GM21529 (cell line): ENCODE measurements around the gene KAZN.

Source experiments
- ATAC-seq: cut with Tn5 transposase; IDR thresholded peaks from one replicate; pipeline ENCODE4 v1.9.1; 2021; ENCODE audit not compliant: unreplicated experiment

KAZN gene

DNA sequence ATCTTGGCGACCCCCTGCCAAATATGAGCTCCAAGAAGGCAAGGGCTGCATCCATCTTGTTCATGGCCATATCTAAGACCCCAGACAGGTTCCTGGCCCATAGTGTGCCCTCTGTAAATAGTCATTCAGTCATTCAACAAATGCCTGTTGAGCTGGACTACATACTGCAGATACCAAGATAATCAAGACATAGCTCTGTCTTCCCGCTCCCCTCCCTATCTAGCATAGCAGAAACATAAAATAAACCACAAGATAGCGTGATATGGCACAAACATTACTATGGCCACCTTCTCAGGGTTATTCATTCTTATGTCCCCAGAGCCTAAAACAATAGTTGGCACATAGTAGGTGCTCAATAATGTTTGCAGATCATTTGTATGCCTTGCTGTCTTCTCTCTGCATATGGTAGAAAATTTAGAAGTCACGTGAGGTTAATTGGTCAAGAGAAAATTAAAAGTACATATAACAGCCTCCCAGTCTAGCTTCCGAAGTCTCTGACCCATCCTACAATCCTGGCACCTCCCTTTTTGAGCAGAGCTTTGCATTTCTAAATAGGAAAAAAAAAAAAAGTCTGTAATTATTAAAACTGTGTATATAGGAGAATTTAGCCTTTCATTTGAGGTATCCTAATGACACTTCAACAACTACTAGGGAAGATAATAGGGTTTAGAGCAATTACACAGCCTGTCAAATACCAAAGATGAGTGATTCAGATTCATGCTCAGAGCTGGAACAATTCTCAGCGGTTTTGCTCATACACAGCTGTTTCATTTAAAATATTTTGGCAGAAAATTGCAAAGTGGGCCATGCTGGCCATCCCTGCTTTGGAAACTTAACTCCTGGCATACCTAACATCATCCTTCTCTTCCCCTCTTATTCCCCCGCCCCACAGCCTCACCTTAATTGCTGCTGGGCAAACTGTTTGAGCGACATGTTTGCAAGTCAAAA, 219.0 kb downstream of the KAZN start:
- ATAC-seq: no peak

GRCh38 chr1:14820295-14821085, 222.0 kb downstream of the KAZN start:
- ATAC-seq: no peak

DNA sequence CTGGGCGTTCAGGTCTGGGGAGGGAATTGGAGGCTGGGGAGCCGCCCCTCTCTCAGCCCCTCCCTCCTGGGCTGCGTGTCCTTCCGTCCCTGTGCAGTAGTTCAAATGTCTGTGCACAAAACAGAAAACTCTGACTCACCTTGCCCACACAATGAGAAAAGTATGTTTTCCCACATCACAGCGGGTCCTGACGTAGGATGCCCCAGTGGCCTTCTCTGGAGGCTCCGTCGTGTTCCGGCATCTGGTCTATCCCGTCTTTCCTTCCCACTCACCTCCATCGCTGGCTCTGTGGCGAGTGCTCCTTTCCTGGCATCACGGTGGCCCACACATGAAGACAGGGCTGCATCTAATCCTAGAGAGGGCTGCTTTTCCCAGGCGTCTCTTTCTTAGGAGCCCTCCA, 224.0 kb downstream of the KAZN start:
- ATAC-seq: no peak

DNA sequence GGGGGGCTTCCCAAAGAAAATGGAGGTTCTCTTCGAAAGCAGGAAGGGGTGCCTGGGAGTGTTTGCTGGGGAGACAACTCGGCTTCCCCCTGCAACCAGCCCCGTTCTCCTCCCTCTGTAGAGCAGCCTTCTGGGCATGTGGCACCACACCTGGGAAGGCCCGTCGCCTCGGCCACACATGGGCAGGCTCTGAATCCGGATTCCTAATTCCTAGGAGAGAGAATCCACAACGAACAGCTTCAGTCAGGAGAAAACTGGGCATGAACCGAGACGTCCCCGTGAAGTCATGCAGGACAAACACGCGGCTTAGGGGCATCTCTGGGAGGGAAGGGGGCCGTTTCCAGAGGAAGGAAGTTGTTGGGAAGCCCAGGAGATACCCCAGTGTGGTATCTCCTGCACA, 224.5 kb downstream of the KAZN start:
- ATAC-seq: no peak

DNA sequence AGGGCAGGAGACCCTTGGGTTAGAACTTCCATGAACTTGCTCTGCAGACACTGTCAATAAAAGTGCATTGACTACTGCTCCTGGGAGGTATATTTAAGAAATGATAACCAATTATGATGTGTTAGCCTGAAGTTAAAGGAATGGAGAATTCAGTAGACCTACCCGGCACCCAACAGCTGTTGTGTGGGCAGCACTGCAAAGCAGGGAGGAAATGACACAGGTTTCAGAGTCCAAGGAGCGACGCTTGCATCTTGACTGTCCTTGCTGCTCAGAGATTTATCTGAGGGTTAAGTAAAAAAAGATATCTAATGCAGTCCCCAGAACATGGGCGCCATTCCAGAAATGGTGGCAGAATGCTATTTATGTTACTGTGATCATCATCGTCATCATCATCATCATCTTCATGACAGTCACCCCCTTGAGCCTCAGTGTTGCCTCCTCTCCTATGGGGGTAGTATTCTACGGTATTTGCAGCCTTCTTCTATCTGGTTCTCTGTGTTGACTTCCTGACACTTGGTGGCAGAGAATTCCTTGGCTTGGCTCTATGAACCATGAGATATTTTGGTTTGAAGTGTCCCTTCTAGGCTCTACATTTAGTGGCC, 225.9 kb downstream of the KAZN start:
- ATAC-seq: no peak

DNA sequence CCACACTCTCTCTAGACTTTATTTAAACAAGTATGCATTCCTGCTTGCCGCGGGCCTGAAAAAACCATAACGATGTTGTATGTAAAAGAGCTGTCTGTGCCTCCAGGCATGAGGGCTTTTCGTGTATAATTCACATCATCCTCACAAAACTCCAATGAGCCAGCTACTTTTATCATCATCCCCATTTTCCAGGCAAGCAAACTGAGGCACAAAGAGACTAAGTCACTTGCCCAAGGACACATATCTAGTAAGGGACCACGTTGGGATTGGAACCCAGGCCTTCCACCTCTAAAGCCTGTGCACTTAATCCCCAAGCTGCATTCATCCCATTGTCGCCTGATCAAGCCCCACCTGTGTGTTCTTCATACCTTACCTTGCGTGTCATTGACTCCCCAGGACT, 226.9 kb downstream of the KAZN start:
- no peak for ATAC-seq

GRCh38 chr1:14826172-14826636, 227.7 kb downstream of the KAZN start:
- no peak for ATAC-seq

- ATAC-seq: no peak
These were observed 228.3 kb downstream of the KAZN start for GRCh38 chr1:14826731-14827326.

GRCh38 chr1:14827870-14828269, 229.4 kb downstream of the KAZN start:
- ATAC-seq: no peak

DNA sequence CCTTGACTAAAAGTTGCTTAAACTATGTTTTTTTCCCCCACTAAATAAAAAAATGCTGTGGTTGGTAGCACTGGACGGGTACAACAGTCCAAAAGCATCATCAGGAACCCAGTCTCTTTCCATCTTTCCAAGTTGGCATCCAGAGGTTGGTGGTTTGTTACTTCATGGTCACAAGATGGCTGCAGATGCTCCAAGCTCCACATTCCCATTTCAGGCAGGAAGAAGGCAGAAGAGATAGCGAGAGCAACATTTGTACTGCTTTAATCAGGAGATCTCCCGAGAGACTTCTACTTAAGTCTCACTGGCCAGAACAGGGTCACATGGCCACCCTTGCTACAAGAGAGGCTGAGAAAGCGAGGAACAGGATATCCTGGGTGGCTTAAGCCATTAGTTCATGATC, 230.2 kb downstream of the KAZN start:
- no peak for ATAC-seq

- ATAC-seq: no peak
These were observed 237.2 kb downstream of the KAZN start for GRCh38 chr1:14835725-14836124.

DNA sequence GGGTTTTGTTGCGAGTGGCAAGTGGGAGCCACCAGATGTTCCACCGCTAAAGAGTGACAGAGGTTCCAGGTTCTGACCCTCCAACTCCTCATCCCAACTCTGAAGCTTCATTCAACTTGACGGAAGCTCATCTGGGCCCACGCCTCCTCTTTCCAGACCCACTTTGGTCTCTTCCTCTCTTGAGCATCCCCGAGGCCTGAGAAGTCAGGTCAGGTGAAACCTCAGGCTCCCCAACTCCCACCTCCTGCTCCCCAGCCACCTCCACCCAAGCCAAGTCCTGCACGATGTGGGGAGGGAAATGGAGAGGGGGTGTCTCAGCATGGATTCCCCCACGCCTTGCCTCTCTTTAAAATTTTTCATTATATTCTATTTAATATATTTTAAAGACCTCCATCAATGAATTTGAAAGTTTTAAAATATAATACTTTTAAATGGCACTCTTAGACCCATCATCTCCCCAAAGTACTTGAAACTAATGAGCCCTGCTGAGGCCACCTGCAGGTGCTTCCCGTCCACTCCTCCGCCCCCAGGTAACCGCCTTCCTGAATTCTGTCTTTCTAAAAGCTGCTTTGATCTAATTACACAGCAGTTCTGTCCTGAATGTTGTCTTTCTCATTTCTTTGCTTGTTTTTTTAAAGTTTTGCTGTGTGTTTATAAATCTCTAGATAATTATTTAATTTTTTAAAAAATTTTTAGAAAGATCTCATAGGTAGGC, 238.1 kb downstream of the KAZN start:
- ATAC-seq: no peak

- no peak for ATAC-seq
These were observed 241.9 kb downstream of the KAZN start for GRCh38 chr1:14840374-14840773.

GRCh38 chr1:14841456-14841855, 243.0 kb downstream of the KAZN start:
- ATAC-seq: no peak

DNA sequence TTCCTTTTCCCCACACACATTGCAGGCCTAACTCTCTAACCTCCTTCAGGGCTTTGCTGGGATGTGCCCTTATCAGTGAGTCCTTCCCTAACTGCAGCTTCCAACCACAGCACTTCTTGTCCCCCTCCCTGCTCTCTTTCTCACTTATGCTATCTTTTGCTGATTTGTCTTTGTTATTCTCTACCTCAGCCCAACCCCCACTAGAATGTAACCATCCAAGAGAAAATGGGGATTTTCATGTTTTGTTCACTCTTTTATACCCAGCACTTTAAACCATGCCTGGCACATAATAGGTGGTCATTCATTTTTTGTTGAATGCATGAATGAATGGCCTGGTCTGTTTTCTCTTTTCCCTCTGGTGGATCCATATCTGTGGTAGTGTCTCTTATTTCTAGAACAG, 243.5 kb downstream of the KAZN start:
- no peak for ATAC-seq

DNA sequence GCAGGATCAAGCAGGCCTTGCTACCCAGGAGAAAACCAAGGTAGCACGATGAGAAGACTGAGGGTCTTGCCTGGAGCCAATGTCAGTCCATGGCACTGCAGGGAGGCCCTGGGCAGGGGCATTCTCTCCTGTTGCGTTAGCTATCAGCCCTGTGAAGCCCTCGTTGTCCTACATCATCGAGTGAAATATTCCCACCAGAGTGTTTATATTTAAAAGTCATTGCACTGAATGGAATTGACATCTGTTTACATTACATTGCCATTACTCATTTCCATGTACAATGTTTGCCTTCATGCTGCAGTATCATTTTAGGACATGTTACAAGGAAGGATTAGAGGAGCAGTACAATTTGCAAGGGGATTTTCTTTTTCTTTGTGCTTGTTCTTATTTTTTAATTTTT, 243.9 kb downstream of the KAZN start:
- no peak for ATAC-seq

DNA sequence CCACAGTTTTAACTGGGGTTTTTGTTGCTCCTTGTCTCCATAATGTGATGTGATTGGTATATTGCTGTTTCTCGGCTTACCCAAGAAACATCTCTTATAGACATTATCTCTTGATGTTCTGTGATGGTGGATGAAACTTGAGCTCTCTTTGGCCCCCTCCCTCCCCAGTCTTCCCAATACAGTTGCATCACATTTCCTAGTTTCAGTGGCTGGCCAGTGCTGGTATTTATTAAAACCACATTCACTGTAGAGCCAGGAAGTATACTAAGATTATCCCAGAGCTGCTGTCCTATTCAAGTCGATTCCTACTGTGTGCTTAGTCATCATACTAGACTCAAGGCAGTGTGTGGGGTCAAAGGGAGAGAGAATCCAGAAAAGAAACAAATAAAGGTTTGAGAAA, 244.4 kb downstream of the KAZN start:
- no peak for ATAC-seq

GRCh38 chr1:14843525-14843924, 245.0 kb downstream of the KAZN start:
- ATAC-seq: no peak

GRCh38 chr1:14844356-14844755, 245.9 kb downstream of the KAZN start:
- ATAC-seq: no peak

GRCh38 chr1:14844923-14845617, 246.6 kb downstream of the KAZN start:
- ATAC-seq: no peak
